D721Med (cell line): ENCODE measurements around the gene ARTN.

Experiments
- DNase-seq: peaks from one replicate; pipeline ENCODE4 v3.0.0; 2011; ENCODE audit warnings: low spot score; ENCODE audit not compliant: insufficient read length
- FAIRE-seq: peaks from 2 replicates; lab custom pipeline; 2011; peaks lifted over from hg19 to GRCh38; lab: Jason Lieb, UNC
- CTCF ChIP-seq: IDR thresholded peaks from 2 replicates; pipeline ENCODE4 v1.5.1; 2012; ENCODE audit warnings: mild to moderate bottlenecking, control low read depth; ENCODE audit not compliant: insufficient read depth; ENCODE audit errors: missing control alignments

The ARTN gene

GRCh38 chr1:43965316-43965715, 31.7 kb downstream of the ARTN start:
- DNase-seq, result no peak
- TF ChIP-seq CTCF, result no peak
- no peak for FAIRE-seq

- no peak for TF ChIP-seq CTCF
- no peak for FAIRE-seq
- no peak for DNase-seq
Measured at GRCh38 chr1:43968348-43968948, 34.8 kb downstream of the ARTN start.

GRCh38 chr1:43969416-43969745, 35.8 kb downstream of the ARTN start:
- TF ChIP-seq CTCF, result no peak
- FAIRE-seq (no peak), DNase-seq (no peak)

GRCh38 chr1:43969746-43970466, 36.3 kb downstream of the ARTN start, which contains the start of gene DPH2:
Gene DPH2 (plus strand): TSS chr1:43970010. CDS start chr1:43970176, 166 bp downstream.
- DNase-seq (peak; percentile 100), FAIRE-seq (no peak)
- TF ChIP-seq CTCF, result no peak

GRCh38 chr1:43970502-43970901, 36.9 kb downstream of the ARTN start:
- FAIRE-seq (no peak), DNase-seq (no peak)
- no peak for TF ChIP-seq CTCF

- no peak for TF ChIP-seq CTCF
- FAIRE-seq, result no peak
- no peak for DNase-seq
Measured at GRCh38 chr1:43970911-43971310, 37.3 kb downstream of the ARTN start.
